ENCODE data around the gene U2AF2.
A peak's percentile ranks its signal among the peaks of the same experiment; 100 is the strongest.

The U2AF2 gene

GRCh38 chr19:55653651-55654322, 1.0 kb upstream of the U2AF2 start (continued):
- TF ChIP-seq PRDM4 (tag by site-specific recombination; IDR thresholded peaks at IDR 0.05) (peak; percentile 27), ZNF596 (tag by site-specific recombination; IDR thresholded peaks at IDR 0.05) (no peak), ZNF658 (tag by site-specific recombination; IDR thresholded peaks at IDR 0.05) (no peak), BCL6B (tag by site-specific recombination; IDR thresholded peaks at IDR 0.05) (no peak), ZNF169 (tag by site-specific recombination; IDR thresholded peaks at IDR 0.05) (no peak), GLI2 (tag by site-specific recombination; IDR thresholded peaks at IDR 0.05; ENCODE audit: borderline replicate concordance, low read depth) (no peak), ZNF830 (tag by site-specific recombination; IDR thresholded peaks at IDR 0.05; ENCODE audit: low read depth) (no peak), ZBTB7A (tag by site-specific recombination; IDR thresholded peaks at IDR 0.05; ENCODE audit: low read depth) (0 out of 2 replicates have a peak, but pooled peaks have one; percentile 50), SCRT2 (tag by site-specific recombination; IDR thresholded peaks at IDR 0.05) (no peak), ZIC2 (tag by site-specific recombination; IDR thresholded peaks at IDR 0.05) (0 out of 2 replicates have a peak, but pooled peaks have one; percentile 15), ZNF585B (tag by site-specific recombination; IDR thresholded peaks at IDR 0.05) (no peak), ZEB2 (tag by site-specific recombination; IDR thresholded peaks at IDR 0.05) (peak; percentile 84), ZNF140 (tag by site-specific recombination; IDR thresholded peaks at IDR 0.05) (no peak), ZNF248 (tag by site-specific recombination; IDR thresholded peaks at IDR 0.05) (no peak), ZNF843 (tag by site-specific recombination; IDR thresholded peaks at IDR 0.05) (peak; percentile 61; the same call in 1 of the 2 replicates), ZNF785 (tag by site-specific recombination; IDR thresholded peaks at IDR 0.05) (0 out of 2 replicates have a peak, but pooled peaks have one; percentile 25), ZNF561 (tag by site-specific recombination; IDR thresholded peaks at IDR 0.05; ENCODE audit: borderline replicate concordance) (0 out of 2 replicates have a peak, but pooled peaks have one; percentile 73), ZSCAN23 (tag by site-specific recombination; IDR thresholded peaks at IDR 0.05) (no peak), ZNF202 (tag by site-specific recombination; IDR thresholded peaks at IDR 0.05; ENCODE audit: borderline replicate concordance) (no peak), ZNF792 (tag by site-specific recombination; IDR thresholded peaks at IDR 0.05) (no peak), PRDM1 (tag by site-specific recombination; IDR thresholded peaks at IDR 0.05) (peak; percentile 93), EGR2 (tag by site-specific recombination; IDR thresholded peaks at IDR 0.05; ENCODE audit: low read depth) (no peak), ZNF629 (tag by site-specific recombination; IDR thresholded peaks at IDR 0.05) (peak; percentile 67), ZNF530 (tag by site-specific recombination; IDR thresholded peaks at IDR 0.05; ENCODE audit: low read depth) (no peak), KLF7 (tag by site-specific recombination; IDR thresholded peaks at IDR 0.05; ENCODE audit: borderline replicate concordance) (no peak), GFI1B (tag by site-specific recombination; IDR thresholded peaks at IDR 0.05) (no peak), ZNF274 (IDR thresholded peaks at IDR 0.05; ENCODE audit: low read length) (no peak), ZNF274 (tag by site-specific recombination; IDR thresholded peaks at IDR 0.05; ENCODE audit: borderline replicate concordance) (no peak), ZNF623 (tag by site-specific recombination; IDR thresholded peaks at IDR 0.05) (no peak), ZBTB17 (tag by site-specific recombination; IDR thresholded peaks at IDR 0.05) (peak; percentile 92), ZNF426 (tag by site-specific recombination; IDR thresholded peaks at IDR 0.05) (no peak), ZNF777 (tag by site-specific recombination; IDR thresholded peaks at IDR 0.05; ENCODE audit: borderline replicate concordance) (no peak), MYNN (tag by site-specific recombination; IDR thresholded peaks at IDR 0.05; ENCODE audit: borderline replicate concordance) (no peak)
- TF ChIP-seq, protein P1, sequence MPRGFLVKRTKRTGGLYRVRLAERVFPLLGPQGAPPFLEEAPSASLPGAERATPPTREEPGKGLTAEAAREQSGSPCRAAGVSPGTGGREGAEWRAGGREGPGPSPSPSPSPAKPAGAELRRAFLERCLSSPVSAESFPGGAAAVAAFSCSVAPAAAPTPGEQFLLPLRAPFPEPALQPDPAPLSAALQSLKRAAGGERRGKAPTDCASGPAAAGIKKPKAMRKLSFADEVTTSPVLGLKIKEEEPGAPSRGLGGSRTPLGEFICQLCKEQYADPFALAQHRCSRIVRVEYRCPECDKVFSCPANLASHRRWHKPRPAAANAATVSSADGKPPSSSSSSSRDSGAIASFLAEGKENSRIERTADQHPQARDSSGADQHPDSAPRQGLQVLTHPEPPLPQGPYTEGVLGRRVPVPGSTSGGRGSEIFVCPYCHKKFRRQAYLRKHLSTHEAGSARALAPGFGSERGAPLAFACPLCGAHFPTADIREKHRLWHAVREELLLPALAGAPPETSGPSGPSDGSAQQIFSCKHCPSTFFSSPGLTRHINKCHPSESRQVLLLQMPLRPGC (tag by site-specific recombination; IDR thresholded peaks at IDR 0.05) = no peak
- TF ChIP-seq, protein P2, sequence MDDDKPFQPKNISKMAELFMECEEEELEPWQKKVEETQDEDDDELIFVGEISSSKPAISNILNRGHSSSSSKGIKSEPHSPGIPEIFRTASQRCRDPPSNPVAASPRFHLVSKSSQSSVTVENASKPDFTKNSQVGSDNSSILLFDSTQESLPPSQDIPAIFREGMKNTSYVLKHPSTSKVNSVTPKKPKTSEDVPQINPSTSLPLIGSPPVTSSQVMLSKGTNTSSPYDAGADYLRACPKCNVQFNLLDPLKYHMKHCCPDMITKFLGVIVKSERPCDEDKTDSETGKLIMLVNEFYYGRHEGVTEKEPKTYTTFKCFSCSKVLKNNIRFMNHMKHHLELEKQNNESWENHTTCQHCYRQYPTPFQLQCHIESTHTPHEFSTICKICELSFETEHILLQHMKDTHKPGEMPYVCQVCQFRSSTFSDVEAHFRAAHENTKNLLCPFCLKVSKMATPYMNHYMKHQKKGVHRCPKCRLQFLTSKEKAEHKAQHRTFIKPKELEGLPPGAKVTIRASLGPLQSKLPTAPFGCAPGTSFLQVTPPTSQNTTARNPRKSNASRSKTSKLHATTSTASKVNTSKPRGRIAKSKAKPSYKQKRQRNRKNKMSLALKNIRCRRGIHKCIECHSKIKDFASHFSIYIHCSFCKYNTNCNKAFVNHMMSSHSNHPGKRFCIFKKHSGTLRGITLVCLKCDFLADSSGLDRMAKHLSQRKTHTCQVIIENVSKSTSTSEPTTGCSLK (tag by site-specific recombination; IDR thresholded peaks at IDR 0.05) = no peak

All from HEK293 (cell line).